K562 (cell line): ENCODE measurements around the gene PHF21B. TPM values are rescaled to one million over a fixed set of nuclear protein-coding genes. Genes with fewer than 3 reads are reported as not detected.

Source experiments
- ATAC-seq: fragments of 200-7000 bp; cut with Tn5 transposase; 3 replicates; pipeline ENCODE4 v1.9.1; 2020; ENCODE audit warnings: moderate library complexity
- BruUV-seq: library from RNA; stranded (reverse); fragments of 400-500 nt; replicated peaks from 2 replicates; lab custom pipeline; 2021; lab: Mats Ljungman, UMichigan
- CTCF ChIA-PET: fragments of 300-600 bp; formaldehyde crosslinking; extraction: SDS; loops from one replicate; lab custom pipeline; 2021; ENCODE audit warnings: low intra/inter-chr PET ratio; lab: Yijun Ruan, JAX
- POLR2A ChIA-PET: fragments of 300-600, 350-650 bp; sonication (Branson Sonifier 250); formaldehyde crosslinking; extraction: SDS; loops from one replicate; lab custom pipeline; 2021; ENCODE audit warnings: antibody characterized with exemption, inconsistent platforms; lab: Yijun Ruan, JAX
- DNase-seq, 4 experiments: peaks; one replicate each; pipeline versions ENCODE4 v3.0.0 to v3.0.0-alpha.2; 2011 to 2018; ENCODE audit warnings: low spot score in 3 of 4, mixed read lengths in 3 of 4; ENCODE audit errors: extremely low read depth in 1 of 4
- FAIRE-seq: peaks from 2 replicates; lab custom pipeline; 2011; peaks lifted over from hg19 to GRCh38; lab: Jason Lieb, UNC
- H2AFZ ChIP-seq: 2 replicates; pipeline ENCODE4 v1.6.0; 2011; ENCODE audit warnings: low read depth, low read length, control low read depth, inconsistent platforms
- H3K27ac ChIP-seq: fragments of 200-600 bp; 3 replicates; pipeline ENCODE4 v1.8.0; 2011; ENCODE audit warnings: low read depth, mild to moderate bottlenecking, control low read depth, inconsistent platforms, low read length, moderate library complexity, mixed read lengths; ENCODE audit errors: extremely low read depth
- H3K27me3 ChIP-seq, 2 experiments: fragments of 300-600 bp in 1 of 2; 2 replicates in 1 of 2; 3 replicates in 1 of 2; pipeline versions ENCODE4 v1.6.0 to v1.8.0; 2011; ENCODE audit warnings: inconsistent platforms in 2 of 2, low read length in 2 of 2, mild to moderate bottlenecking in 1 of 2, mixed read lengths in 1 of 2, moderate library complexity in 1 of 2; ENCODE audit not compliant: control insufficient read depth in 2 of 2, insufficient read depth in 2 of 2
- H3K36me3 ChIP-seq: fragments of 300-600 bp; 3 replicates; pipeline ENCODE4 v1.8.0; 2011; ENCODE audit warnings: mild to moderate bottlenecking, low read length, inconsistent platforms; ENCODE audit not compliant: control insufficient read depth, insufficient read depth
- H3K4me1 ChIP-seq, 2 experiments: fragments of 200-600 bp in 1 of 2; replicated peaks in 1 of 2; 2 replicates in 1 of 2; 3 replicates in 1 of 2; pipeline versions ENCODE4 v1.5.1 to v1.8.0; 2011; ENCODE audit warnings: inconsistent platforms in 2 of 2, low read length in 2 of 2, mild to moderate bottlenecking in 1 of 2, mixed read lengths in 1 of 2, moderate library complexity in 1 of 2; ENCODE audit not compliant: control insufficient read depth in 2 of 2, insufficient read depth in 2 of 2
- H3K4me2 ChIP-seq: 2 replicates; pipeline ENCODE4 v1.6.1; 2011; ENCODE audit warnings: low read length, control low read depth, inconsistent platforms, mixed read lengths; ENCODE audit not compliant: insufficient read depth
- H3K4me3 ChIP-seq: fragments of 200-600 bp; sonication (generic), shearing (Covaris generic); 2 replicates; pipeline ENCODE4 v1.5.1; 2016; ENCODE audit warnings: control low read depth, inconsistent platforms
- H3K79me2 ChIP-seq: fragments of 200-600 bp; 3 replicates; pipeline ENCODE4 v1.8.0; 2011; ENCODE audit warnings: low read length, inconsistent platforms; ENCODE audit not compliant: control insufficient read depth, insufficient read depth
- H3K9ac ChIP-seq, 2 experiments: 2 replicates each; pipeline versions ENCODE4 v1.6.0 to v1.6.1; 2011; ENCODE audit warnings: low read depth in 2 of 2, low read length in 2 of 2, control low read depth in 1 of 2, inconsistent platforms in 1 of 2, mild to moderate bottlenecking in 1 of 2, mixed read lengths in 1 of 2; ENCODE audit not compliant: insufficient read depth in 1 of 2
- H3K9me1 ChIP-seq: one replicate; pipeline ENCODE4 v1.6.0; 2011; ENCODE audit warnings: inconsistent platforms, mild to moderate bottlenecking, low read length, moderate library complexity; ENCODE audit not compliant: control insufficient read depth, insufficient read depth
- H3K9me3 ChIP-seq: replicated peaks from 2 replicates; pipeline ENCODE4 v1.5.1; 2011; ENCODE audit warnings: low read depth, low read length, inconsistent platforms; ENCODE audit not compliant: control insufficient read depth, insufficient read depth
- H4K20me1 ChIP-seq: replicated peaks from 2 replicates; pipeline ENCODE4 v1.6.1; 2011; ENCODE audit warnings: low read length, inconsistent platforms, mixed read lengths; ENCODE audit not compliant: control insufficient read depth, insufficient read depth
- GTF2E2 ChIP-seq: fragments of 200-800 bp; sonication (Bioruptor generic); IDR thresholded peaks from 2 replicates; pipeline ENCODE4 v1.6.1; 2016; ENCODE audit warnings: missing genetic modification characterization, missing compliant biosample characterization
- GTF2F1 ChIP-seq: IDR thresholded peaks from 2 replicates; pipeline ENCODE4 v1.6.1; 2011; ENCODE audit warnings: low read depth, low read length, improper control_type of control experiment
- HNRNPUL1 ChIP-seq: fragments of 200-400 bp; formaldehyde crosslinking; IDR thresholded peaks from 2 replicates; pipeline ENCODE4 v1.6.1; 2017; ENCODE audit warnings: low read length
- KAT7 ChIP-seq: sonication (generic); formaldehyde crosslinking; IDR thresholded peaks from 2 replicates; pipeline ENCODE4 v1.8.0; 2022; ENCODE audit warnings: missing genetic modification reagents, mild to moderate bottlenecking, borderline replicate concordance
- MLX ChIP-seq, 2 experiments: fragments of 450-650 bp in 1 of 2; sonication (generic) in 1 of 2; formaldehyde crosslinking; conservative IDR thresholded peaks; 2 replicates each; pipeline versions ENCODE4 v1.4.0 to v1.8.1; 2020 to 2022; ENCODE audit warnings: mild to moderate bottlenecking in 1 of 2, missing genetic modification reagents in 1 of 2
- ZBTB1 ChIP-seq: sonication (generic); formaldehyde crosslinking; IDR thresholded peaks from 2 replicates; pipeline ENCODE4 v1.8.1; 2023; ENCODE audit warnings: missing genetic modification reagents, low read depth, mild to moderate bottlenecking, borderline replicate concordance
- ZNF551 ChIP-seq: fragments of 250-450 bp; sonication (Bioruptor Pico); IDR thresholded peaks from 2 replicates; pipeline ENCODE4 v1.5.0; 2021; ENCODE audit warnings: mild to moderate bottlenecking, moderate library complexity
- WGBS: fragments of 100-300 bp; shearing (Covaris generic); methylation state at CpG from one replicate; pipeline ENCODE4 v1.1.6; 2016; ENCODE audit warnings: low coverage, mixed read lengths; ENCODE audit not compliant: insufficient coverage; ENCODE audit errors: missing lambda C conversion rate; 5-methylcytosine and 5-hydroxymethylcytosine counted together
- in situ Hi-C: fragments of 300-500 bp; cut with MboI; formaldehyde crosslinking; loops from 4 replicates; pipeline ENCODE4 v1.15.0; 2018; ENCODE audit warnings: inconsistent platforms, mixed read lengths
- intact Hi-C: fragments of 100-400 bp; cut with micrococcal nuclease; formaldehyde crosslinking; loops from 2 replicates; pipeline ENCODE4 v1.14.2; 2022
- polyA plus RNA-seq, 8 experiments: library from polyadenylated mRNA; depleted of rRNA in 4 of 8; stranded (reverse) in 5 of 8; unstranded in 3 of 8; fragments of >200 nt; fragmentation: Nextera tagmentation in 2 of 8; fragmentation: Illumina TruSeq in 1 of 8; extraction: Ambion mirVana in 2 of 8; extraction: Trizol in 1 of 8; gene quantifications; 2 replicates each; pipeline versions ENCODE4 v1.2.1 to v1.2.3, GENCODE V29; 2011 to 2014; ENCODE audit warnings: inconsistent platforms in 1 of 8, missing spikeins in 1 of 8
- total RNA-seq, 7 experiments: library from RNA; depleted of rRNA in 6 of 7; stranded (reverse); fragments of >200 nt in 6 of 7; fragmentation: Illumina TruSeq in 2 of 7; extraction: Trizol in 2 of 7; gene quantifications; 2 replicates each; pipeline versions ENCODE4 v1.2.1 to v1.2.3, GENCODE V29; 2011 to 2021; ENCODE audit warnings: low replicate concordance in 1 of 7

Gene PHF21B
- total and polyA plus RNA-seq, 9 of the 15 experiments (the other 6 are each of a cell fraction or from before 2014, with no cell fraction given): 0.04 TPM; not detected in 8

DNA sequence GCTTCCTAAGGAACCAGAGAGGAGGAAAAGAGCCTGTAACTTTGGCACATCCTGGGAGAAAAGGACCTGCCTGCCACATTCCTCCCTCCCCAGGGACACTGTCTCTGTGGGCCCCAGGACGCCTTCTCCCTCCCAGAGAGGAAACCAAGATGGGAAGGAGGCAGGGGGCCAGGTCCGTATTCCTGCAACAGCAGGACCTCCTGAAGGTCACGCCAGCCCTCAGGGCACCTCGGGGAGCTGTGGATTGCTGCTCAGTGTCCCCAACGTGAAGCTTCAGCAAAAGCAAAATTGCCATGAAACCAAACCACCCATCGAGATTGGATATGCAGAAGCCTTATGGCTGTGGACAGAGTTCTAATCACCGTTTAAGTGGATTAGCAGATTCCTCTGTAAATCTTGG lies 170.7 kb downstream of the PHF21B start:
- no peak overlapping the region for H3K4me2 ChIP-seq
- no peak overlapping the region for H3K4me3 ChIP-seq
- intact Hi-C loops: no loop called here
- H4K20me1 ChIP-seq: no peaks in the 10 kb centered on the region
- H3K4me1 ChIP-seq: no peaks in the 10 kb centered on the region
- no peak overlapping the region for H3K27ac ChIP-seq
- no peak for DNase-seq
- BruUV-seq: no TSS peak
- TF ChIP-seq HNRNPUL1 (no peak), ZBTB1 (CRISPR knock-in tag) (no peak), GTF2F1 (no peak), GTF2E2 (no peak), MLX (CRISPR knock-in tag; conservative IDR thresholded peaks at IDR 0.05) (no peak), KAT7 (CRISPR knock-in tag) (no peak), ZNF551 (no peak)
- TF ChIP-seq, all 486 proteins: peak for 0
- in situ Hi-C loops: no loop called here
- CTCF ChIA-PET: no interaction called here
- Histone ChIP-seq H3K79me2 (no peaks in the 10 kb centered on the region), H2AFZ (no peak overlapping the region), H3K36me3 (no peaks in the 10 kb centered on the region), H3K9me3 (no peaks in the 10 kb centered on the region), H3K27me3 (peaks cover 4 to 26% of the 10 kb centered on the region in 2 experiments; a peak in 3 of 5 replicates), H3K9ac (no peak overlapping the region), H3K9me1 (no peaks in the 10 kb centered on the region)
- FAIRE-seq (no peak), ATAC-seq (no peak)
- POLR2A ChIA-PET: interaction anchor here (0.7 kb wide), 1 partner anchor 654 kb away, joined by 3 read pairs; no protein-coding TSS in a partner anchor
- WGBS: 7% methylated on average over 5 of the region's 7 CpGs
